GM18907 (cell line): ENCODE data around the gene CNTN3.

Experiments used
- ATAC-seq: cut with Tn5 transposase; IDR thresholded peaks from one replicate; pipeline ENCODE4 v1.9.1; 2021; ENCODE audit warnings: mild to moderate bottlenecking, moderate library complexity; ENCODE audit not compliant: unreplicated experiment

The CNTN3 gene

GRCh38 chr3:74613060-74613459 is 1.4 kb downstream of the CNTN3 start:
- ATAC-seq: no peak

- no peak for ATAC-seq
Observed at GRCh38 chr3:74611206-74611605, 3.3 kb downstream of the CNTN3 start.

- ATAC-seq: no peak
Observed at GRCh38 chr3:74607803-74608202, 6.7 kb downstream of the CNTN3 start.

GRCh38 chr3:74606996-74607395 is 7.5 kb downstream of the CNTN3 start:
- no peak for ATAC-seq

GRCh38 chr3:74605437-74605836 is 9.0 kb downstream of the CNTN3 start:
- no peak for ATAC-seq

- ATAC-seq: no peak
Observed at GRCh38 chr3:74603292-74603691, 11.2 kb downstream of the CNTN3 start.

- ATAC-seq: no peak
Observed at GRCh38 chr3:74602471-74602870, 12.0 kb downstream of the CNTN3 start.

GRCh38 chr3:74601793-74602192 is 12.7 kb downstream of the CNTN3 start:
- ATAC-seq: no peak

GRCh38 chr3:74599564-74599963 is 14.9 kb downstream of the CNTN3 start:
- ATAC-seq: no peak

GRCh38 chr3:74593152-74593551 is 21.3 kb downstream of the CNTN3 start:
- ATAC-seq: no peak

GRCh38 chr3:74592359-74592758 is 22.1 kb downstream of the CNTN3 start:
- no peak for ATAC-seq

GRCh38 chr3:74591946-74592345 is 22.5 kb downstream of the CNTN3 start:
- no peak for ATAC-seq

GRCh38 chr3:74591342-74591741 is 23.1 kb downstream of the CNTN3 start:
- no peak for ATAC-seq

- no peak for ATAC-seq
Observed at GRCh38 chr3:74590620-74591262, 23.7 kb downstream of the CNTN3 start.

- no peak for ATAC-seq
Observed at GRCh38 chr3:74584782-74585181, 29.7 kb downstream of the CNTN3 start.

- no peak for ATAC-seq
Observed at GRCh38 chr3:74582982-74583381, 31.5 kb downstream of the CNTN3 start.

GRCh38 chr3:74575857-74576256 is 38.6 kb downstream of the CNTN3 start:
- ATAC-seq: no peak

GRCh38 chr3:74571118-74571517 is 43.3 kb downstream of the CNTN3 start:
- ATAC-seq: no peak
